ENCODE results near the gene AOC3. TPM values are rescaled to one million over a fixed set of nuclear protein-coding genes. Genes with fewer than 3 reads are reported as not detected.

AOC3 gene
- total and polyA plus RNA-seq, 2 of the 13 experiments (the other 11 are each of a cell fraction or from before 2014, with no cell fraction given), result 8.7 to 51.7 TPM

- TF ChIP-seq AHDC1 (CRISPR knock-in tag; IDR thresholded peaks at IDR 0.05; ENCODE audit: borderline replicate concordance), result no peak
- TF ChIP-seq ARNT (IDR thresholded peaks at IDR 0.05), result no peak
- no peak; the same call in 1 of the 2 replicates for TF ChIP-seq MAZ (IDR thresholded peaks at IDR 0.05; ENCODE audit: borderline replicate concordance, low read depth, low read length)
- no peak for TF ChIP-seq MAZ (CRISPR knock-in tag; IDR thresholded peaks at IDR 0.05; ENCODE audit: low read depth)
- no peak for TF ChIP-seq ZNF552 (CRISPR knock-in tag; IDR thresholded peaks at IDR 0.05; ENCODE audit: borderline replicate concordance)
- TF ChIP-seq ZNF768 (CRISPR knock-in tag; IDR thresholded peaks at IDR 0.05), result no peak
- TF ChIP-seq, protein P1, sequence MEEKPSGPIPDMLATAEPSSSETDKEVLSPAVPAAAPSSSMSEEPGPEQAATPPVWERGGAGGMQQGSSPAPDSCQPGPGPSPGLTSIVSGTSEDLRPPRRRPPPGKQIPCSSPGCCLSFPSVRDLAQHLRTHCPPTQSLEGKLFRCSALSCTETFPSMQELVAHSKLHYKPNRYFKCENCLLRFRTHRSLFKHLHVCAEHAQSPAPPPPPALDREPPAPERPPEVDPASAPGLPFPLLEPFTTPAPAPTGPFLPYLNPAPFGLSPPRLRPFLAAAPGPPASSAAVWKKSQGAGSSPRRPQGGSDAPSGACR (CRISPR knock-in tag; IDR thresholded peaks at IDR 0.05), result no peak
- no peak for TF ChIP-seq CC2D1A (CRISPR knock-in tag; IDR thresholded peaks at IDR 0.05)
- no peak for TF ChIP-seq TP53 (CRISPR knock-in tag; conservative IDR thresholded peaks at IDR 0.05)
- no peak for TF ChIP-seq HOXD1 (CRISPR knock-in tag; IDR thresholded peaks at IDR 0.05)
- TF ChIP-seq SKI (IDR thresholded peaks at IDR 0.05; ENCODE audit: partially characterized antibody), result no peak
- no peak for TF ChIP-seq ZNF564 (CRISPR knock-in tag; IDR thresholded peaks at IDR 0.05)
- no peak for TF ChIP-seq TBX2 (CRISPR knock-in tag; IDR thresholded peaks at IDR 0.05; ENCODE audit: borderline replicate concordance)
- no peak for TF ChIP-seq SMARCE1 (IDR thresholded peaks at IDR 0.05; ENCODE audit: borderline replicate concordance)
- TF ChIP-seq, protein P2, sequence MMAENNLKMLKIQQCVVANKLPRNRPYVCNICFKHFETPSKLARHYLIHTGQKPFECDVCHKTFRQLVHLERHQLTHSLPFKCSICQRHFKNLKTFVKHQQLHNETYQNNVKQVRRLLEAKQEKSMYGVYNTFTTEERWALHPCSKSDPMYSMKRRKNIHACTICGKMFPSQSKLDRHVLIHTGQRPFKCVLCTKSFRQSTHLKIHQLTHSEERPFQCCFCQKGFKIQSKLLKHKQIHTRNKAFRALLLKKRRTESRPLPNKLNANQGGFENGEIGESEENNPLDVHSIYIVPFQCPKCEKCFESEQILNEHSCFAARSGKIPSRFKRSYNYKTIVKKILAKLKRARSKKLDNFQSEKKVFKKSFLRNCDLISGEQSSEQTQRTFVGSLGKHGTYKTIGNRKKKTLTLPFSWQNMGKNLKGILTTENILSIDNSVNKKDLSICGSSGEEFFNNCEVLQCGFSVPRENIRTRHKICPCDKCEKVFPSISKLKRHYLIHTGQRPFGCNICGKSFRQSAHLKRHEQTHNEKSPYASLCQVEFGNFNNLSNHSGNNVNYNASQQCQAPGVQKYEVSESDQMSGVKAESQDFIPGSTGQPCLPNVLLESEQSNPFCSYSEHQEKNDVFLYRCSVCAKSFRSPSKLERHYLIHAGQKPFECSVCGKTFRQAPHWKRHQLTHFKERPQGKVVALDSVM (CRISPR knock-in tag; IDR thresholded peaks at IDR 0.05), result no peak
- no peak for TF ChIP-seq ZNF276 (CRISPR knock-in tag; IDR thresholded peaks at IDR 0.05; ENCODE audit: low read depth)
- no peak for TF ChIP-seq ZBTB10 (CRISPR knock-in tag; IDR thresholded peaks at IDR 0.05; ENCODE audit: borderline replicate concordance)
Observed at GRCh38 chr17:42819939-42820535, 31.0 kb upstream of the AOC3 start (continued).

Measured in HepG2 (cell line).